Epithelial cell of esophagus (primary cell): ENCODE measurements around the gene UBE2E3.

Source experiments
- DNase-seq: peaks from one replicate; pipeline ENCODE4 v3.0.0; 2010; ENCODE audit warnings: low read depth
- H3K4me3 ChIP-seq: 2 replicates; pipeline ENCODE4 v1.5.1; 2011; ENCODE audit warnings: mild to moderate bottlenecking, low read length, control low read depth
- TF ChIP-seq, protein P1 (sequence below): IDR thresholded peaks from 2 replicates; pipeline ENCODE4 v1.5.1; 2011; ENCODE audit warnings: low read depth, mild to moderate bottlenecking, low read length, control low read depth, inconsistent platforms; ENCODE audit not compliant: insufficient read depth; ENCODE audit errors: missing control alignments

The UBE2E3 gene

DNA sequence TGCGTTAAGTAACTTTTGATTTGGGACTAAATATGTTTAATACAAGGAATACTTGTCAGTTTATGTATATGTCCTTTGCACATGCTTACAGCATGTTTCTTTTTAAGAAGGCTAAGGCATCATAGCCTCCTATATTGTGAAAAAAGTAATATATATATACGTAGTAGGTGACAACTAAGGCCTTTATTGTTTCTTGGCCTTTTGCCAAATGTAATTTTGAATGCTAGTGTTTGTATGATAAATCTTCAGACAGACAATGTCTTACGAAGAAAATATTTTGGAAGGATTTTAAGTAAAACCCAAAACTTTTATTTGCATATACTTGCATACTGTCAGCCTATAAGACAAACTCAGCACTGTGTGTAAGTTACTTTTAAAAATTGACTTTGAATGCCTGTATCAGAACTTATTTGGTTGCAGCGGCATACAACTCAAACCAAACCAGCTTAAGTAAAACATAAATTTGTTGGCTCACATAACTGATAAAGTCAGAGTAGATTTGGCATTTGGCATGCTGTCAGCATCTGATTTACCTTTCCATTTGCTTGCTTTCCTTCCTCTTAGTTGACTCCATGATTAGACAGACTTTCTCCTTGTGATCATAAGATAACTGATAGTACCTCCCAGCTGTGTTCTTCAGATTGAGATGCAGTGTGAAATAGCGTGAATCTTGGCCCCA is 24.4 kb downstream of the UBE2E3 start:
- H3K4me3 ChIP-seq, result no peak overlapping the region
- TF ChIP-seq, protein P1, sequence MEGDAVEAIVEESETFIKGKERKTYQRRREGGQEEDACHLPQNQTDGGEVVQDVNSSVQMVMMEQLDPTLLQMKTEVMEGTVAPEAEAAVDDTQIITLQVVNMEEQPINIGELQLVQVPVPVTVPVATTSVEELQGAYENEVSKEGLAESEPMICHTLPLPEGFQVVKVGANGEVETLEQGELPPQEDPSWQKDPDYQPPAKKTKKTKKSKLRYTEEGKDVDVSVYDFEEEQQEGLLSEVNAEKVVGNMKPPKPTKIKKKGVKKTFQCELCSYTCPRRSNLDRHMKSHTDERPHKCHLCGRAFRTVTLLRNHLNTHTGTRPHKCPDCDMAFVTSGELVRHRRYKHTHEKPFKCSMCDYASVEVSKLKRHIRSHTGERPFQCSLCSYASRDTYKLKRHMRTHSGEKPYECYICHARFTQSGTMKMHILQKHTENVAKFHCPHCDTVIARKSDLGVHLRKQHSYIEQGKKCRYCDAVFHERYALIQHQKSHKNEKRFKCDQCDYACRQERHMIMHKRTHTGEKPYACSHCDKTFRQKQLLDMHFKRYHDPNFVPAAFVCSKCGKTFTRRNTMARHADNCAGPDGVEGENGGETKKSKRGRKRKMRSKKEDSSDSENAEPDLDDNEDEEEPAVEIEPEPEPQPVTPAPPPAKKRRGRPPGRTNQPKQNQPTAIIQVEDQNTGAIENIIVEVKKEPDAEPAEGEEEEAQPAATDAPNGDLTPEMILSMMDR, result no peak
- DNase-seq, result no peak

DNA sequence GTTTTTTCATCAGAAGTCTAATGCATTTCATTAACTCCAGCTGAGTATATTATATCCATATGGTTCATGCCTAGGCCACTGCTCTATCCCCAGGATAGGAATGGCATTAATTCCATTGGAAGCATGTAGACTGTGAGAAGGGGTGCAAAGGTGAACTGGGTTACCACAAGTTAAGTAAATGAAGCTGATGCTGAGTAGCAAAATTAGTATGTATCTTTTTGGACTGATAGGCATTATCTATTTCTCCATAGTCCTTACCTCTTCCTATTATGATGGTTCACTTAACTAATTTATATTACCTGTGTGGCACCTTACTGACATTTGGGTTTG is 24.9 kb downstream of the UBE2E3 start:
- no peak for DNase-seq
- H3K4me3 ChIP-seq, result no peak overlapping the region
- TF ChIP-seq, protein P1, result no peak

DNA sequence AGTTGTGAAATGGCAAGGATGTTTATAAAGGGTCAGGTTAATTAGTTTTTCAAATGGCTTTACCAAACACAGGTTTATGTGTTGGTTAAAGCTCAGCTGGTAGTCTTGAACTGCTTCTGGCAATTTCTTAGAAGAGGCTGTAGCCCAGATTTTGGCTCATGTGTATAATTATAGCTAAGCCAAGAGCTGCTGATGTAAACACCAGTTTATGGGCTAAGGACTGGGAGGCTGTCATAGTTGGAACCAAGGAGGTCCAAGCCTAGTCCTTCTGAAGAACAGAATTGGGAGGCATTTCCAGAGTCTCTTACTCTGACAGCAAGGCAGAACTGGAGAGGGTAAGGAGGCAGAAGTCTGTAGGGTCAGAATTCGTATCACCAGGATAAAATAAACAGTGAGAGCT is 25.4 kb downstream of the UBE2E3 start:
- no peak overlapping the region for H3K4me3 ChIP-seq
- no peak for DNase-seq
- TF ChIP-seq, protein P1, result no peak

DNA sequence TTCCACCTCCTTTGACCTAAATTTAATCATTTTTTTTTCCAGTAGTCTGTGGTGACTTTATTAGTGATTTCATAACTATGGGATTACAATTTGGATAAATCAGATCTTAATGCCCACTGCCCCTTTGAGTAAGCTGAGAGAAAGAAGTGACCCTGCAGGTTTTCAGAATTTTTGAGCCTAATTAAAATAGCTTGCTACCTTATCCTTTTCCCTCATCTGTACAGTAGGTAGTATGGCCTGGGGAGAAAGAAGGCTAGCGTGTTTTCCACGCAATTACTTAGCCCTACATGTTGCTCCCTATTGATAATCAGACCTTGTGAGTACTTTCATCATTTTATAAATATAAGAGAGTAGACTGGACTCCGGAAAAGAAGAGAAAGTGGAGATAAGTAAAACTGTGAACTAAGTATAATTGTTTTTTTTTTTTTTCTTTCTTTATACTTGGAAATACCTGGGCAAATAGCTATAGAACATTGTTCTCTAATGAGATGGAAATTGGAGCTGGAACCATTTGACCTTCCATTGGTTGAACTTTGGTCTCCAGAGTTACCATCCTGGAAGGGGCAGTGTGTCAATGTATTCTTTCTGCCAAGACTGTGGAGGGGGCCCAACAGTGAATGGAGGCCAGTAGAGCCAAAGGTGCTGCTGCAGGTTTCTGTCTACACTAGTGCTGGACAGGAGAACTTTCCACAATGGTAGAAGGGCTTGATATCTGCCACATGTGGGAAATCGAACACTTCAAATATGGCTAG is 26.9 kb downstream of the UBE2E3 start:
- no peak for DNase-seq
- TF ChIP-seq, protein P1, result no peak
- H3K4me3 ChIP-seq, result no peak overlapping the region

DNA sequence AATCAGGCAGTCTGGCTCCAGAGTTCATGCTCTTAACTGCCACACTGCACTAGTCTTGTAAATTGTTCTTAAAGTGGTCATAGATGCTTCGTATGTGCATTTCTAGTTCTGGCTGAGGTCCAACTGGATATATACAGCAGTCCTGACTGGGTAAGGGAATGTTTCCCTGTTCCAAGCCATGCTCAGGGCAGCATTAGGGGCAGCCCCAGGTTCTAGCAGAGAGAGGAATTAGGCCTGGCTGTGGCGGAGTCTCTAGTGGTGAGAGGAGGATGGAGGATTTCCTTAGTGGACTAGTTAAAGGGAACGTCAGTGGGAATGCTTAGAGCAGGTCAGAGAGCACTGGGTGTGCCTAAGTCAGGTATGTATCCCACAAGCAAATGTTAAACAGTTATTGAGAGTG is 28.0 kb downstream of the UBE2E3 start:
- TF ChIP-seq, protein P1, result no peak
- no peak for DNase-seq

DNA sequence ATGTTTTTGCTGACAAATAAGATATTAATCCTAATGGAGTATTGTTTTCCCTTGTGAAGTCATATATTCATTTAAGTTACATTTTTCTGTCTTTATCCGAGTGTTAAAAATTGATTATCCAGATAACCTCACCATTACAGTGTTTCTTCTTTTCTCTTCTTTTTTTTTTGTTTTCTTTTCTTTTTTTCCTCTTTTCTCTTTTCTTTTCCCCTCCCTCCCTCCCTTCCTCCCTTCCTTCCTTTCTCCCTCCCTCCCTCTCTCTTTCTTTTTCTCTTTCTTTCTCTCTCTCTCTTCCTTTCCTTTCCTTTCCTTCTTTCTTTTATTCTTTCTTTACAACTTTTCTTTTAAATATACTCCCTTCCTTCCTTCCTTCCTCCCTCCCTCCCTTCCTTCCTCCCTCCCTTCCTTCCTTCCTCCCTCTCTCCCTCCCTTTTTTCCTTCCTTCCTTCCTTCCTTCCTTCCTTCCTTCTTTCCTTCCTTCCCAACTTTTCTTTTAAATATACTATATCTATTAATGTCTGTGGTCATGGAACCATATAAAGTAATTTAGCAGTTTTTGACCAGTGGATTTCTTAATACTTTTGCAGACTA is 40.9 kb downstream of the UBE2E3 start:
- TF ChIP-seq, protein P1, result no peak
- no peak overlapping the region for H3K4me3 ChIP-seq
- no peak for DNase-seq

More for the DNA sequence above, 28.0 kb downstream of the UBE2E3 start:
- no peak overlapping the region for H3K4me3 ChIP-seq
